Mononuclear cell (primary cell): ENCODE data around the gene ABCF3. TPM values are rescaled to one million over a fixed set of nuclear protein-coding genes. Genes with fewer than 3 reads are reported as not detected.

ENCODE experiments used
- H3K27me3 ChIP-seq: 2 replicates; pipeline ENCODE4 v1.6.0; 2011; ENCODE audit warnings: low read length, control low read depth; ENCODE audit not compliant: insufficient read depth
- H3K4me1 ChIP-seq: 2 replicates; pipeline ENCODE4 v1.5.1; 2011; ENCODE audit warnings: mild to moderate bottlenecking, low read length, control low read depth; ENCODE audit not compliant: insufficient read depth
- H3K4me3 ChIP-seq: 2 replicates; pipeline ENCODE4 v1.5.1; 2011; ENCODE audit warnings: mild to moderate bottlenecking, low read length, moderate library complexity
- H3K9me3 ChIP-seq: 2 replicates; pipeline ENCODE4 v1.5.1; 2011; ENCODE audit warnings: low read depth, mild to moderate bottlenecking, control low read depth, low read length
- total RNA-seq: library from RNA; depleted of rRNA; stranded (reverse); fragments of >200 nt; gene quantifications from one replicate; pipeline ENCODE4 v1.2.3, GENCODE V29; 2012

Gene ABCF3
- total RNA-seq, 1 donor: 39.7 TPM

GRCh38 chr3:184240384-184241140, 54.6 kb downstream of the ABCF3 start:
- H3K4me3 ChIP-seq: no peak overlapping the region
- no peaks in the 10 kb centered on the region for H3K9me3 ChIP-seq
- no peaks in the 10 kb centered on the region for H3K27me3 ChIP-seq
- H3K4me1 ChIP-seq: no peaks in the 10 kb centered on the region

GRCh38 chr3:184241141-184241446, 55.1 kb downstream of the ABCF3 start:
- no peaks in the 10 kb centered on the region for H3K27me3 ChIP-seq
- no peaks in the 10 kb centered on the region for H3K9me3 ChIP-seq
- no peaks in the 10 kb centered on the region for H3K4me1 ChIP-seq
- no peak overlapping the region for H3K4me3 ChIP-seq

DNA sequence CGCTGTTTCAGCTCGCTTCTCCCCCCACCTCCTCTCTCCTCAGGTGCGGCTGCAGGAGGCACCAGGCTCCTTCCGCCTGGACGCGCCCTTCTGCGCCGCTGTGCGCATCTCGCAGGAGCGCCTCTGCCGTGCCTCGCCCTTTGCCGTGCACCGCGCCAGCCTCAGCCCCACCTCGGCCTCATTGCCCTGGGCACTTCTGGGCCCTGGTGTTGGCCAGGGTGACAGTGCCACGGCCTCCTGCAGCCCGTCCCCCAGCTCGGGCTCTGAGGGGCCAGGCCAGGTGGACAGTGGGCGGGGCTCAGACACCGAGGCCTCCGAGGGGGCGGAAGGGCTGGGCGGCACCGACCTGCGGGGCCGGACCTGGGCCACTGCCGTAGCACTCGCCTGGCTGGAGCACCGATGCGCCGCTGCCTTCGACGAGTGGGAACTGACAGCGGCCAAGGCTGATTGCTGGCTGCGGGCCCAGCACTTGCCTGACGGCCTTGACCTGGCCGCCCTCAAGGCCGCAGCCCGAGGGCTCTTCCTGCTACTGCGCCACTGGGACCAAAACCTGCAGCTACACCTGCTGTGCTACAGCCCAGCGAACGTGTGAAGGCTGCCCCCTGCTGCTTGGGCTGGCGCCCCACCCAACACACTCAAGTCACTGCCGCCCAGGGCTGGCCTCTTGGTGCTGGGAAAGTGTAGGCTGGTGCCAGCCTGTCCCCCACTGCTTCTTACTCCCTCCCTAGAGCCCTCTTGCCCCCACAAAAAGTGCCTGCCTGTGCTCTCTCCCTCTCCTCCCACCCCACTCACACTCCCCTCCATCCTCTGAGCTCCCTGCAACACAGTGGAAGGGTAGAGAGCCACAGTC, 55.7 kb downstream of the ABCF3 start:
- Histone ChIP-seq H3K27me3 (no peaks in the 10 kb centered on the region), H3K4me1 (no peaks in the 10 kb centered on the region), H3K9me3 (no peaks in the 10 kb centered on the region), H3K4me3 (no peak overlapping the region)

DNA sequence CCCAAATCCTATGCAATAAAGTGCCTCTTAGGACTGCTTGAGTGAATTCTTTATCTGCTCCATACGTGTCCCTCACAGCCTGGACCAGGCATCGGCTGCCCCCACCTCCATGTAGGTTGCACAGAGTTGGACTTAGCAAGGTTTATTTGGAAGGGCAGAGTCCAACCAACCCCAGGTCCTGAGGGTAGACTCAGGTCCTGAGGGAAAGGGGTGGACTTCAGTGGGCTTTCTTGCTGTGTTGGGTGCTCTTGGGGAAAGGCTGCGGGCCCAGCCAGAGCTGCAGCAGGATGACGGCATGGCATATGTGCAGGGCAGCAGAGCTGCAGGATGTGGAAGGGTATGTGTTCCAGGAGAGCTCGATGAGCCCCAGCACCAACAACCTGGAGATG, 56.3 kb downstream of the ABCF3 start:
- Histone ChIP-seq H3K4me3 (no peak overlapping the region), H3K27me3 (no peaks in the 10 kb centered on the region), H3K9me3 (no peaks in the 10 kb centered on the region), H3K4me1 (no peaks in the 10 kb centered on the region)

Other genes with a start within 250 kb of the ABCF3 start
- 6.5 TPM for gene ABCC5, start 168.3 kb upstream of the ABCF3 start, total RNA-seq
- not detected for gene HTR3D, start 154.5 kb upstream of the ABCF3 start, total RNA-seq
- gene HTR3C, start 133.2 kb upstream of the ABCF3 start, total RNA-seq: not detected
- gene HTR3E, start 89.1 kb upstream of the ABCF3 start, total RNA-seq: not detected
- gene EIF2B5, start 50.8 kb upstream of the ABCF3 start, total RNA-seq: 41.0 TPM
- 18.3 TPM for gene DVL3, start 30.8 kb upstream of the ABCF3 start, total RNA-seq
- gene AP2M1, start 11.3 kb upstream of the ABCF3 start, total RNA-seq: 167 TPM
- under 0.01 TPM for gene VWA5B2, start 43.4 kb downstream of the ABCF3 start, total RNA-seq
- 14.0 TPM for gene ALG3, start 62.8 kb downstream of the ABCF3 start, total RNA-seq
- gene EEF1AKMT4, start 63.5 kb downstream of the ABCF3 start, total RNA-seq: 0.52 TPM
- not detected for gene CAMK2N2, start 75.4 kb downstream of the ABCF3 start, total RNA-seq
- gene ECE2, start 89.8 kb downstream of the ABCF3 start, total RNA-seq: not detected
- gene PSMD2, start 113.0 kb downstream of the ABCF3 start, total RNA-seq: 119 TPM
- gene EIF4G1, start 128.4 kb downstream of the ABCF3 start, total RNA-seq: 114 TPM
- gene FAM131A, start 151.4 kb downstream of the ABCF3 start, total RNA-seq: 5.7 TPM
- gene CLCN2, start 175.4 kb downstream of the ABCF3 start, total RNA-seq: 0.63 TPM
- gene POLR2H, start 175.5 kb downstream of the ABCF3 start, total RNA-seq: 19.0 TPM
- gene THPO, start 192.0 kb downstream of the ABCF3 start, total RNA-seq: not detected
- gene CHRD, start 193.9 kb downstream of the ABCF3 start, total RNA-seq: 0.31 TPM